Epithelial cell of esophagus (primary cell): ENCODE results near the gene RASA1.
"Not testable (repeated sequence)": the region's sequence is repeated elsewhere in the genome, so short reads cannot be mapped to it uniquely, and the experiment has no call there.

Source experiments
- DNase-seq: peaks from one replicate; pipeline ENCODE4 v3.0.0; 2010; ENCODE audit warnings: low read depth
- H3K4me3 ChIP-seq: 2 replicates; pipeline ENCODE4 v1.5.1; 2011; ENCODE audit warnings: mild to moderate bottlenecking, low read length, control low read depth
- CTCF ChIP-seq: IDR thresholded peaks from 2 replicates; pipeline ENCODE4 v1.5.1; 2011; ENCODE audit warnings: low read depth, mild to moderate bottlenecking, low read length, control low read depth, inconsistent platforms; ENCODE audit not compliant: insufficient read depth; ENCODE audit errors: missing control alignments

The RASA1 gene

DNA sequence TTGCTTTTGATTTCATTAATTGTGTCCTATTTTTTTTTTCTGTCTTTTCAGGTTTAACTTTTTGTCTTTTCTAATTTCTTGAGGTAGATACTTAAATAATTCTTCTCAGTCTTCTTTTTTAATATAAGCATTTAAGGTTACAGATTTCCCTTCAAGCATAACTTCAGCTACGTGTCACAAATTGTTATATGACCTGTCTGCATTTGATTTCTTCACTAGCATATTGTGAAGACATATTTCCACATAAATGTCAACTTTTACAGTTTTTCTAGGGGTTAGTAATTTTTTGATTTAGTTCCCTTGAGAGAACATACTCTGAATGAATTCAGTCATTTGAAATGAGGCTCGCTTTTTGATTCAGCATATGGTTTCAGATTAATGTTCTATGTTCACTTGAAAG lies 35.6 kb downstream of the RASA1 start:
- H3K4me3 ChIP-seq: no peak overlapping the region
- TF ChIP-seq CTCF: no peak
- DNase-seq: no peak

DNA sequence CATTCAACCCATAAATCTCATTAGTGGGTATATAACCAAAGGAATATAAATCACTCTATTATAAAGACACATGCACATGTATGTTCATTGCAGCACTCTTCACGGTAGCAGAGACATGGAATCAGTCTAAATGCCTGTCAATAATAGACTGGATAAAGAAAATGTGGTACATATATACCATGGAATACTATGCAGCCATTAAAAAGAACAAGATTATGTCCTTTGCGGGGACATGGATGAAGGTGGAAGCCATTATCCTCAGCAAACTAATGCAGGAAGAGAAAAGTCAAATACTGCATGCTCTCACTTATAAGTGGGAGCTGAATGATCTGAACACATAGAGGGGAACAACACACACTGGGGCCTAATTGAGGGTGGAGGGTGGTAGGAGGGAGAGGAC lies 38.4 kb downstream of the RASA1 start:
- H3K4me3 ChIP-seq, DNase-seq: not testable (repeated sequence)

GRCh38 chr5:87307796-87308423 lies 40.2 kb downstream of the RASA1 start:
- no peak for DNase-seq
- TF ChIP-seq CTCF: no peak
- H3K4me3 ChIP-seq: no peak overlapping the region

- DNase-seq: no peak
- no peak overlapping the region for H3K4me3 ChIP-seq
- TF ChIP-seq CTCF: no peak
These were observed 44.0 kb downstream of the RASA1 start for GRCh38 chr5:87311405-87312279.

DNA sequence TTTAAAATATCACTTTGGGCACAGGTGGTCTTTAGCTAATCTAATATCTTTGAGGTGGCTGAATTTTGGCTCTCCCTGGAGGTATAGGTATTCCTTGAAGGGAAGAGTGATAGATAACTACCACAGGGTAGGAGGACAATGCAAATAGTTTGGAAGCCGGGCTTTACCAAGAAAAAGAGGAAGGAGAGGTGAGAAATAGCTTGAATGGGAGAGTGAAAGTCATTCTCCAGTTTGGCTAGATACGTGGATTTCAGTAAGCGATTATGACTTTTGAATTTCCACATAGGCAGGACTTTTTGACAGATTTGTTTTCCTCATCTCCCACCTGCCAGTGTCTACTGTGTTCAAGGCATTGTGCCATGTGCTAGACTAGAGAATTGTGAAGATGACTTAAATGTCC lies 45.5 kb downstream of the RASA1 start:
- H3K4me3 ChIP-seq: no peak overlapping the region
- no peak for DNase-seq
- TF ChIP-seq CTCF: no peak

- no peak for DNase-seq
- H3K4me3 ChIP-seq: no peak overlapping the region
- no peak for TF ChIP-seq CTCF
These were observed 51.8 kb downstream of the RASA1 start for GRCh38 chr5:87319469-87319868.

GRCh38 chr5:87321605-87322004 lies 53.9 kb downstream of the RASA1 start:
- H3K4me3 ChIP-seq: no peak overlapping the region
- no peak for TF ChIP-seq CTCF
- DNase-seq: no peak
